GM12878 (cell line): ENCODE results near the gene FMNL2. TPM values are rescaled to one million over a fixed set of nuclear protein-coding genes. Genes with fewer than 3 reads are reported as not detected.

ENCODE experiments used
- ATAC-seq: fragments of 200-7000 bp; cut with Tn5 transposase; 3 replicates; pipeline ENCODE4 v1.9.1; 2020; ENCODE audit warnings: mild to moderate bottlenecking, moderate library complexity
- BruUV-seq: library from RNA; stranded (reverse); fragments of 400-500 nt; replicated peaks from 2 replicates; lab custom pipeline; 2021; lab: Mats Ljungman, UMichigan
- CTCF ChIA-PET: fragments of 300-600 bp; sonication (Branson Sonifier 250); formaldehyde crosslinking; extraction: SDS; loops from one replicate; lab custom pipeline; 2021; ENCODE audit warnings: inconsistent platforms; lab: Yijun Ruan, JAX
- POLR2A ChIA-PET: fragments of 350-600 bp; formaldehyde crosslinking; extraction: SDS; loops from one replicate; lab custom pipeline; 2021; ENCODE audit warnings: inconsistent platforms; lab: Charles Lee
- RAD21 ChIA-PET: fragments of 300-600 bp; sonication (Branson Sonifier 250); formaldehyde crosslinking; loops from one replicate; lab custom pipeline; 2023; ENCODE audit warnings: antibody characterized with exemption; ENCODE audit not compliant: unreplicated experiment; lab: Charles Lee
- SMC1A ChIA-PET: fragments of 300-600 bp; sonication (Branson Sonifier 250); formaldehyde crosslinking; loops from one replicate; lab custom pipeline; 2023; ENCODE audit not compliant: unreplicated experiment, uncharacterized antibody; lab: Charles Lee
- DNase-seq: peaks from one replicate; pipeline ENCODE4 v3.0.0-alpha.2; 2011; ENCODE audit warnings: low read depth, low spot score
- FAIRE-seq: peaks from 3 replicates; lab custom pipeline; 2011; peaks lifted over from hg19 to GRCh38; lab: Jason Lieb, UNC
- H2AFZ ChIP-seq: 2 replicates; pipeline ENCODE4 v1.6.0; 2011; ENCODE audit warnings: low read depth, low read length, control low read depth; ENCODE audit not compliant: control insufficient read depth
- H3K27ac ChIP-seq: 2 replicates; pipeline ENCODE4 v1.5.1; 2011; ENCODE audit warnings: control low read depth; ENCODE audit not compliant: control insufficient read depth, insufficient read depth
- H3K27me3 ChIP-seq, 2 experiments: replicated peaks in 1 of 2; 2 replicates each; pipeline versions ENCODE4 v1.6.0 to v1.6.1; 2011; ENCODE audit warnings: low read length in 1 of 2; ENCODE audit not compliant: control insufficient read depth in 2 of 2, insufficient read depth in 2 of 2
- H3K36me3 ChIP-seq, 2 experiments: 2 replicates each; pipeline ENCODE4 v1.5.1; 2011; ENCODE audit warnings: low read length in 1 of 2; ENCODE audit not compliant: control insufficient read depth in 2 of 2, insufficient read depth in 2 of 2
- H3K4me1 ChIP-seq: 2 replicates; pipeline ENCODE4 v1.6.1; 2011; ENCODE audit warnings: mild to moderate bottlenecking, low read length, moderate library complexity, mixed read lengths; ENCODE audit not compliant: control insufficient read depth, insufficient read depth
- H3K4me2 ChIP-seq: 2 replicates; pipeline ENCODE4 v1.6.0; 2011; ENCODE audit warnings: control low read depth; ENCODE audit not compliant: control insufficient read depth, insufficient read depth
- H3K4me3 ChIP-seq: fragments of 200-600 bp; sonication (generic); 2 replicates; pipeline ENCODE4 v1.5.1; 2016
- H3K79me2 ChIP-seq: 2 replicates; pipeline ENCODE4 v1.6.0; 2011; ENCODE audit warnings: low read length; ENCODE audit not compliant: control insufficient read depth, insufficient read depth
- H3K9ac ChIP-seq: 2 replicates; pipeline ENCODE4 v1.8.0; 2011; ENCODE audit warnings: low read length, control low read depth, mixed read lengths; ENCODE audit not compliant: control insufficient read depth, insufficient read depth
- H3K9me3 ChIP-seq: replicated peaks from 3 replicates; pipeline ENCODE4 v1.5.1; 2011; ENCODE audit warnings: mild to moderate bottlenecking, low read length; ENCODE audit not compliant: control insufficient read depth, insufficient read depth
- H4K20me1 ChIP-seq: 2 replicates; pipeline ENCODE4 v1.6.0; 2011; ENCODE audit not compliant: control insufficient read depth, insufficient read depth
- CBX3 ChIP-seq: fragments of 200-600 bp; sonication (generic); IDR thresholded peaks from 2 replicates; pipeline ENCODE4 v1.6.1; 2016; ENCODE audit warnings: low read depth, borderline replicate concordance
- CEBPZ ChIP-seq: fragments of 150-350 bp; IDR thresholded peaks from 2 replicates; pipeline ENCODE4 v1.6.1; 2016; ENCODE audit warnings: low read depth, low read length
- CREB1 ChIP-seq: IDR thresholded peaks from 2 replicates; pipeline ENCODE4 v1.6.1; 2012; ENCODE audit warnings: low read depth, mild to moderate bottlenecking, inconsistent platforms
- KAT2A ChIP-seq: conservative IDR thresholded peaks from 2 replicates; pipeline ENCODE4 v1.6.1; 2011; ENCODE audit warnings: low read depth, low read length; ENCODE audit not compliant: control insufficient read depth
- MEF2A ChIP-seq: IDR thresholded peaks from 2 replicates; pipeline ENCODE4 v1.6.1; 2011; ENCODE audit warnings: low read depth, mild to moderate bottlenecking, low read length, moderate library complexity; ENCODE audit not compliant: insufficient read depth
- POLR2AphosphoS2 ChIP-seq: IDR thresholded peaks from 2 replicates; pipeline ENCODE4 v1.6.1; 2011; ENCODE audit warnings: low read depth, mild to moderate bottlenecking, low read length, improper control_type of control experiment, moderate library complexity
- RB1 ChIP-seq: fragments of 450-650 bp; formaldehyde crosslinking; IDR thresholded peaks from 2 replicates; pipeline ENCODE4 v1.6.1; 2017; ENCODE audit warnings: mild to moderate bottlenecking, borderline replicate concordance
- RFX5 ChIP-seq: IDR thresholded peaks from 2 replicates; pipeline ENCODE4 v1.6.1; 2011; ENCODE audit warnings: low read depth, low read length, improper control_type of control experiment
- USF2 ChIP-seq: IDR thresholded peaks from 2 replicates; pipeline ENCODE4 v1.6.1; 2011; ENCODE audit warnings: low read depth, low read length, improper control_type of control experiment, borderline replicate concordance
- ZNF687 ChIP-seq: fragments of 450-650 bp; IDR thresholded peaks from 2 replicates; pipeline ENCODE4 v1.6.1; 2017; ENCODE audit warnings: mild to moderate bottlenecking, moderate library complexity
- WGBS: methylation state at CpG from one replicate; pipeline ENCODE4 v1.1.6; 2016; ENCODE audit warnings: low lambda C conversion rate; ENCODE audit not compliant: insufficient replicate concordance, insufficient coverage; ENCODE audit errors: missing lambda C conversion rate; 5-methylcytosine and 5-hydroxymethylcytosine counted together
- in situ Hi-C: fragments of 300-500 bp; cut with MboI; formaldehyde crosslinking; loops from 9 replicates; pipeline ENCODE4 v1.14.3; 2018; ENCODE audit warnings: mixed read lengths
- intact Hi-C: fragments of 100-400 bp; cut with micrococcal nuclease; formaldehyde crosslinking; loops from one replicate; pipeline ENCODE4 v1.14.2; 2022; ENCODE audit not compliant: unreplicated experiment
- polyA plus RNA-seq, 11 experiments: library from polyadenylated mRNA; depleted of rRNA in 4 of 11; unstranded in 6 of 11; stranded (reverse) in 5 of 11; fragments of >200 nt; fragmentation: Nextera tagmentation in 4 of 11; fragmentation: Illumina TruSeq in 1 of 11; extraction: Ambion mirVana in 4 of 11; extraction: Trizol in 1 of 11; gene quantifications; 1 replicate in 1 of 11; 2 replicates in 10 of 11; pipeline versions ENCODE4 v1.2.1 to v1.2.3, GENCODE V29; 2011 to 2016; ENCODE audit warnings: inconsistent platforms in 2 of 11, missing spikeins in 2 of 11, low read depth in 1 of 11
- total RNA-seq, 4 experiments: library from RNA; depleted of rRNA in 3 of 4; stranded (reverse); fragments of >200 nt in 3 of 4; fragmentation: Illumina TruSeq in 1 of 4; extraction: Trizol in 1 of 4; gene quantifications; 2 replicates each; pipeline versions ENCODE4 v1.2.1 to v1.2.3, GENCODE V29; 2013 to 2021

Gene FMNL2
- total and polyA plus RNA-seq, 10 of the 15 experiments (the other 5 are each of a cell fraction or from before 2014, with no cell fraction given): 0.13 to 9.9 (median 0.35) TPM

GRCh38 chr2:152544638-152545037, 209.7 kb downstream of the FMNL2 start (continued):
- TF ChIP-seq ZNF687: no peak
- no peak for TF ChIP-seq KAT2A

- Histone ChIP-seq H3K27ac (no peak overlapping the region), H3K4me3 (no peak overlapping the region), H4K20me1 (no peaks in the 10 kb centered on the region), H2AFZ (no peak overlapping the region), H3K36me3 (no peaks in the 10 kb centered on the region), H3K9ac (no peak overlapping the region), H3K9me3 (no peaks in the 10 kb centered on the region), H3K27me3 (no peaks in the 10 kb centered on the region), H3K4me2 (no peak overlapping the region), H3K79me2 (no peaks in the 10 kb centered on the region), H3K4me1 (no peaks in the 10 kb centered on the region)
- 66% methylated on average over 8 of the region's 8 CpGs for WGBS
- in situ Hi-C loops: no loop called here
- FAIRE-seq (no peak), DNase-seq (no peak), ATAC-seq (no peak)
- CTCF ChIA-PET: no interaction called here
- POLR2A ChIA-PET: interaction anchor here (0.6 kb wide), 1 partner anchor 90 kb away, joined by 3 read pairs; no protein-coding TSS in a partner anchor
- RAD21 ChIA-PET: interaction anchor here (1.1 kb wide), 1 partner anchor 89 kb away, joined by 3 read pairs; no protein-coding TSS in a partner anchor
- no TSS peak for BruUV-seq
- intact Hi-C loops: no loop called here
- SMC1A ChIA-PET: no interaction called here
- no peak for TF ChIP-seq MEF2A
- TF ChIP-seq POLR2AphosphoS2: no peak
- TF ChIP-seq CEBPZ: no peak
- TF ChIP-seq CBX3: no peak
- no peak for TF ChIP-seq RFX5
- TF ChIP-seq RB1: no peak
- no peak for TF ChIP-seq CREB1
- no peak for TF ChIP-seq USF2
Observed at GRCh38 chr2:152546230-152546837, 211.4 kb downstream of the FMNL2 start.
